Upper lobe of right lung (tissue), 1 donor: Measurements from ENCODE around the gene ANTXRL. TPM values are rescaled to one million over a fixed set of nuclear protein-coding genes. Genes with fewer than 3 reads are reported as not detected.
"Not testable (repeated sequence)": the region's sequence is repeated elsewhere in the genome, so short reads cannot be mapped to it uniquely, and the experiment has no call there.

Experiments used
- ATAC-seq: fragments of 200-7000 bp; cut with Tn5 transposase; one replicate; pipeline ENCODE4 v1.9.1; 2020; ENCODE audit warnings: mild to moderate bottlenecking, moderate library complexity
- DNase-seq: peaks from one replicate; pipeline ENCODE4 v3.0.0-alpha.2; 2020
- H3K27ac ChIP-seq: fragments of 200-600 bp; one replicate; pipeline ENCODE4 v1.8.0; 2022
- H3K27me3 ChIP-seq: fragments of 200-600 bp; one replicate; pipeline ENCODE4 v1.8.0; 2022; ENCODE audit warnings: mild to moderate bottlenecking
- H3K36me3 ChIP-seq: fragments of 200-600 bp; one replicate; pipeline ENCODE4 v1.8.0; 2022
- H3K4me1 ChIP-seq: fragments of 200-600 bp; one replicate; pipeline ENCODE4 v1.8.0; 2022
- H3K4me3 ChIP-seq: fragments of 200-600 bp; one replicate; pipeline ENCODE4 v1.8.0; 2022; ENCODE audit warnings: mild to moderate bottlenecking
- H3K9me3 ChIP-seq: fragments of 200-600 bp; one replicate; pipeline ENCODE4 v1.8.0; 2022
- CTCF ChIP-seq: fragments of 200-600 bp; IDR thresholded peaks from one replicate; pipeline ENCODE4 v1.8.0; 2022; ENCODE audit warnings: antibody characterized with exemption
- intact Hi-C: fragments of 100-400 bp; cut with DNase I; formaldehyde crosslinking; loops from one replicate; pipeline ENCODE4 v1.11.0; 2022
- total RNA-seq: library from RNA; stranded (reverse); fragmentation: NEBNext Ultra II Directional; extraction: Animal tissue kit (Norgen Biotek cat#: 25700); gene quantifications from one replicate; pipeline ENCODE4 v1.2.1, GENCODE V29; 2021
- donor health status: DM: no; HTN: yes; CAD: no; lungs with severe emphysema.

The ANTXRL gene
- total RNA-seq, 1 donor from 2014 or later = not detected

DNA sequence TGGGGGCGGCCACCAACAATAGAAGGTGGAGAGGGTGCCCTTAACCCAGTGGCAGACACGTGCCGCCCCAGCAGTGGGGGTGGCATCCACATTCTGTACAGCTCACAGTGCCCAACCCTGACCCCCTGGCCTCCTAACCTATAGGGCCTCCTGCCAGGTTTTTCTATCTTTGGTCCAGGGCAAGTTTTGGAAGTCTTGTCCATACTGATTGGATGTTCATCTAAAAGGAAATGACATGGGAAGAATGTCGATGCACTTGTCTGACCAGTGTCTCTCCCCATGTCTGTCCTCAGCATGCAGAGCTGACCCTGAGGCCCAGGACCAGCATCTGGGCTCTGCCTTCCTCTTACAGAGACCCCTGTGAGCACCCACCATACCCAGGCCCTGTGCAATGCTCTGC, 32.3 kb upstream of the ANTXRL start:
- H3K27ac ChIP-seq = no peak overlapping the region
- TF ChIP-seq CTCF = no peak
- intact Hi-C loops = no loop called here
- H3K36me3 ChIP-seq = no peaks in the 10 kb centered on the region
- peaks cover 4% of the 10 kb centered on the region for H3K4me1 ChIP-seq
- H3K9me3 ChIP-seq = no peaks in the 10 kb centered on the region
- DNase-seq (no peak), ATAC-seq (no peak)
- no peaks in the 10 kb centered on the region for H3K27me3 ChIP-seq
- no peak overlapping the region for H3K4me3 ChIP-seq

- intact Hi-C loops, H3K4me3 ChIP-seq, H3K9me3 ChIP-seq, H3K27ac ChIP-seq, DNase-seq, ATAC-seq, H3K27me3 ChIP-seq, H3K4me1 ChIP-seq, H3K36me3 ChIP-seq: not testable (repeated sequence)
Measured at GRCh38 chr10:46255210-46255609, 31.6 kb upstream of the ANTXRL start.

- Histone ChIP-seq H3K4me3 (no peak overlapping the region), H3K27ac (peak overlapping the region; percentile 55), H3K27me3 (no peaks in the 10 kb centered on the region), H3K9me3 (no peaks in the 10 kb centered on the region), H3K4me1 (peaks cover 4% of the 10 kb centered on the region), H3K36me3 (no peaks in the 10 kb centered on the region)
- ATAC-seq (peak; percentile 93), DNase-seq (peak; percentile 86)
- TF ChIP-seq CTCF = peak; percentile 51
- intact Hi-C loops = no loop called here
Measured at GRCh38 chr10:46255801-46256747, 30.7 kb upstream of the ANTXRL start.

DNA sequence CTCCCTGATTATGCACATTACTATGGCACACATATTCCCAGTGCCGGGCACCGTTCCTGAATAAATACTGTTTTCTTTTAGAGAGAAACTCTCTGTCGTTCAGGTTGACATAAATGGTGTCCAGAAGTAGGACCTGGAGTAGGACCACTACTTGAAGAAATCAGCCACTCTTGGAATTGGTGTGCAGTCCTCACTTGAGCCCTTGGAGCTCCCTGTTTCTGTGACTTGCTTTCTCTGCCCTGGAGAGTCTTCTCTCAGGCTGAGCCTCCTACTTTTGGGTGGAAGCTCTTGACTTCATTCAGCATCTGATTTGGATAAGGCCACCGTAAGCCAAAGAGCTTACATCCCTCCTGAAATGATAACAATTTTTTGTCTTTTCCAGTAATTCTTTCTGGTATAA, 29.7 kb upstream of the ANTXRL start:
- H3K4me1 ChIP-seq = peaks cover 4% of the 10 kb centered on the region
- DNase-seq (no peak), ATAC-seq (no peak)
- no peaks in the 10 kb centered on the region for H3K27me3 ChIP-seq
- H3K9me3 ChIP-seq = no peaks in the 10 kb centered on the region
- H3K36me3 ChIP-seq = no peaks in the 10 kb centered on the region
- H3K27ac ChIP-seq = no peak overlapping the region
- H3K4me3 ChIP-seq = no peak overlapping the region
- intact Hi-C loops = no loop called here
- no peak for TF ChIP-seq CTCF

- H3K27me3 ChIP-seq, ATAC-seq, H3K36me3 ChIP-seq, H3K9me3 ChIP-seq, H3K4me1 ChIP-seq, DNase-seq, H3K27ac ChIP-seq, intact Hi-C loops, H3K4me3 ChIP-seq: not testable (repeated sequence)
Measured at GRCh38 chr10:46262906-46263560, 23.8 kb upstream of the ANTXRL start.

- H3K9me3 ChIP-seq = no peaks in the 10 kb centered on the region
- ATAC-seq (no peak), DNase-seq (no peak)
- H3K4me1 ChIP-seq = no peaks in the 10 kb centered on the region
- no peak overlapping the region for H3K27ac ChIP-seq
- no peaks in the 10 kb centered on the region for H3K36me3 ChIP-seq
- no peaks in the 10 kb centered on the region for H3K27me3 ChIP-seq
- H3K4me3 ChIP-seq = no peak overlapping the region
- intact Hi-C loops = no loop called here
- TF ChIP-seq CTCF = no peak
Measured at GRCh38 chr10:46263831-46264268, 22.9 kb upstream of the ANTXRL start.
